Smooth muscle cell (in vitro differentiated cells): ENCODE results near the gene ACTMAP. TPM values are rescaled to one million over a fixed set of nuclear protein-coding genes. Genes with fewer than 3 reads are reported as not detected.
A peak's percentile ranks its signal among the peaks of the same experiment; 100 is the strongest.

Source experiments
- DNase-seq: peaks from one replicate; lab custom pipeline; 2025; ENCODE audit not compliant: unreplicated experiment; lab: John Stamatoyannopoulos, UW
- H2AFZ ChIP-seq: fragments of 200-600 bp; sonication (generic); 2 replicates; pipeline ENCODE4 v1.6.0; 2016; ENCODE audit warnings: antibody characterized with exemption, low read depth, mild to moderate bottlenecking
- H3F3A ChIP-seq: fragments of 200-600 bp; sonication (generic); 2 replicates; pipeline ENCODE4 v1.6.0; 2017; ENCODE audit warnings: antibody characterized with exemption, low read depth
- H3K27ac ChIP-seq: fragments of 200-600 bp; sonication (generic); 2 replicates; pipeline ENCODE4 v1.5.1; 2016; ENCODE audit warnings: low read depth, mild to moderate bottlenecking
- H3K27me3 ChIP-seq: fragments of 200-600 bp; sonication (generic); 2 replicates; pipeline ENCODE4 v1.6.1; 2016; ENCODE audit warnings: low read depth, mild to moderate bottlenecking
- H3K36me3 ChIP-seq: fragments of 200-600 bp; sonication (generic); 2 replicates; pipeline ENCODE4 v1.5.1; 2016; ENCODE audit warnings: low read depth
- H3K4me1 ChIP-seq: fragments of 200-600 bp; sonication (generic); 2 replicates; pipeline ENCODE4 v1.5.1; 2016; ENCODE audit warnings: low read depth
- H3K4me2 ChIP-seq: fragments of 200-600 bp; sonication (generic); 2 replicates; pipeline ENCODE4 v1.6.0; 2016; ENCODE audit warnings: mild to moderate bottlenecking
- H3K4me3 ChIP-seq: fragments of 200-600 bp; sonication (generic); 2 replicates; pipeline ENCODE4 v1.5.1; 2016; ENCODE audit warnings: mild to moderate bottlenecking
- H3K79me2 ChIP-seq: fragments of 200-600 bp; sonication (generic); 2 replicates; pipeline ENCODE4 v1.6.0; 2016; ENCODE audit warnings: low read depth, mild to moderate bottlenecking
- H3K9ac ChIP-seq: fragments of 200-600 bp; sonication (generic); 2 replicates; pipeline ENCODE4 v1.6.0; 2016; ENCODE audit warnings: low read depth
- H3K9me3 ChIP-seq: fragments of 200-600 bp; sonication (generic); replicated peaks from 2 replicates; pipeline ENCODE4 v1.5.1; 2016; ENCODE audit warnings: low read depth
- H4K20me1 ChIP-seq: fragments of 200-600 bp; sonication (generic); 2 replicates; pipeline ENCODE4 v1.6.0; 2016; ENCODE audit warnings: low read depth
- WGBS: methylation state at CpG from one replicate; pipeline ENCODE4 v1.1.7; 2016; ENCODE audit warnings: low lambda C conversion rate; 5-methylcytosine and 5-hydroxymethylcytosine counted together
- polyA plus RNA-seq: library from polyadenylated mRNA; unstranded; fragments of >200 nt; fragmentation: Nextera tagmentation; extraction: Ambion mirVana; gene quantifications from 2 replicates; pipeline ENCODE4 v1.2.1, GENCODE V29; 2016
- total RNA-seq: library from RNA; depleted of rRNA; stranded (reverse); fragments of >200 nt; gene quantifications from 2 replicates; pipeline ENCODE4 v1.2.3, GENCODE V29; 2014
- TF ChIP-seq, protein P1 (sequence below): fragments of 200-600 bp; sonication (generic); IDR thresholded peaks from 2 replicates; pipeline ENCODE4 v1.5.1; 2017; ENCODE audit warnings: borderline replicate concordance, mild to moderate bottlenecking, antibody characterized with exemption; ENCODE audit not compliant: insufficient read depth, poor library complexity, severe bottlenecking

Gene ACTMAP
- total and polyA plus RNA-seq, 2 experiments from 2014 or later, result 2.9 to 8.6 TPM

DNA sequence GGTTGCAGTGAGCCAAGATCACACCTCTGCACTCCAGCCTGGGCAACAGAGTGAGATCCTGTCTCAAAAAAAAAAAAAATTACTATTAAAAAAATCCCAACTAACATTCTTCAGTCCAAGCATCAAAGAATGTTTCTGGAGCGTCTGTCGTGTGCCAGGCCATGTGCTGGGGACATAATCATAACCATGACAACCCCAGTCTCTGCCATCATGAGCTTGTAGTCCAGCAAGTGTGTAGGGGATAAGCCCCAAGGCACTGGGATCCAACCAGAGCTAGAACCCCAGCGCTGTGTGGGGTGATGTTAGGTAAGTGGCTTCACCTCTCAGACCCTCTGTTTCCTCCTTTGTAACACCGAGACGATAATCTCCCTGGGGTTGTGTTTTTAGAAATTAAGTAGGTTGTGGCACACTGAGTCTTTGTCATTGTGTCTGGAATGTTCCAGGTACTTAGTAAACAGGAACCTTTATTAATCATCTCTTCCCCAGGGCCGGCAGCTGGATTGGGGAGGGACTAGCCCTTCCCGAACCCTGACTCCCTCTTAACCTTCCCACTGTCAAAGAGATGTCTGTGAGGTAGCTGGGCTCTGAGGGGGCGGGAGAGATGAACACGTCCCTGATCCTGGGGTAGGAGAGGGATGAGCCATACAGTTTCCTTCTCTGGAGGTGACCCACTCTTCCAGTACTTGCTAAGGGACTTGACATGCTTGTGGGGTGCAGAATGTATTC, 28.2 kb downstream of the ACTMAP start:
- Histone ChIP-seq H3K79me2 (peaks cover 94% of the 10 kb centered on the region), H3K27ac (peak overlapping the region; percentile 76), H3K27me3 (no peaks in the 10 kb centered on the region), H3K4me2 (peak overlapping the region; percentile 65), H3K9me3 (no peaks in the 10 kb centered on the region), H3F3A (peaks cover 12% of the 10 kb centered on the region), H3K36me3 (peaks cover 7% of the 10 kb centered on the region), H2AFZ (no peak overlapping the region), H3K4me3 (peak overlapping the region; percentile 14), H3K9ac (no peak overlapping the region), H4K20me1 (peaks cover 75% of the 10 kb centered on the region), H3K4me1 (peaks cover 10% of the 10 kb centered on the region)
- no peak for DNase-seq
- WGBS, result 62% methylated on average over 9 of the region's 9 CpGs
- TF ChIP-seq, protein P1, sequence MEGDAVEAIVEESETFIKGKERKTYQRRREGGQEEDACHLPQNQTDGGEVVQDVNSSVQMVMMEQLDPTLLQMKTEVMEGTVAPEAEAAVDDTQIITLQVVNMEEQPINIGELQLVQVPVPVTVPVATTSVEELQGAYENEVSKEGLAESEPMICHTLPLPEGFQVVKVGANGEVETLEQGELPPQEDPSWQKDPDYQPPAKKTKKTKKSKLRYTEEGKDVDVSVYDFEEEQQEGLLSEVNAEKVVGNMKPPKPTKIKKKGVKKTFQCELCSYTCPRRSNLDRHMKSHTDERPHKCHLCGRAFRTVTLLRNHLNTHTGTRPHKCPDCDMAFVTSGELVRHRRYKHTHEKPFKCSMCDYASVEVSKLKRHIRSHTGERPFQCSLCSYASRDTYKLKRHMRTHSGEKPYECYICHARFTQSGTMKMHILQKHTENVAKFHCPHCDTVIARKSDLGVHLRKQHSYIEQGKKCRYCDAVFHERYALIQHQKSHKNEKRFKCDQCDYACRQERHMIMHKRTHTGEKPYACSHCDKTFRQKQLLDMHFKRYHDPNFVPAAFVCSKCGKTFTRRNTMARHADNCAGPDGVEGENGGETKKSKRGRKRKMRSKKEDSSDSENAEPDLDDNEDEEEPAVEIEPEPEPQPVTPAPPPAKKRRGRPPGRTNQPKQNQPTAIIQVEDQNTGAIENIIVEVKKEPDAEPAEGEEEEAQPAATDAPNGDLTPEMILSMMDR, result no peak

DNA sequence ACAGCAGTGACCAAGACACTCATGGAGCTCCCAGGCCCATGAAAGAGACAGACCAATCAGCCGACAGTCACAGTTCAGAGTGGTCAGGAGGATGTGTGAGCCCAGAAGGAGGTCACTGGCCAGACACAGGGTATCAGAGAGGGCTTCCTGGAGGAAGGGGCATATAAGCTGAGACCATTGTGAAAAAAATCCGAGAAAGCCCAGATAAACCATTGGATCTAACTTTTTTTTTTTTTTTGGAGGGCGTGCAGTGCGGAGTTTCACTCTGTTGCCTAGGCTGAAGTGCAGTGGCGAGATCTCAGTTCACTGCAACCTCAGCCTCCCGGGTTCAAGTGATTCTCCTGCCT, 29.2 kb downstream of the ACTMAP start:
- Histone ChIP-seq H4K20me1 (peaks cover 67% of the 10 kb centered on the region), H3F3A (peaks cover 16% of the 10 kb centered on the region), H3K4me3 (peak overlapping the region; percentile 78), H2AFZ (no peak overlapping the region), H3K79me2 (peaks cover 87% of the 10 kb centered on the region), H3K27me3 (no peaks in the 10 kb centered on the region), H3K4me1 (peaks cover 10% of the 10 kb centered on the region), H3K36me3 (peaks cover under 1% of the 10 kb centered on the region), H3K4me2 (peak overlapping the region; percentile 91), H3K9me3 (no peaks in the 10 kb centered on the region), H3K9ac (no peak overlapping the region), H3K27ac (no peak overlapping the region)
- WGBS, result 91% methylated on average over 5 of the region's 6 CpGs
- no peak for DNase-seq
- TF ChIP-seq, protein P1, result no peak

DNA sequence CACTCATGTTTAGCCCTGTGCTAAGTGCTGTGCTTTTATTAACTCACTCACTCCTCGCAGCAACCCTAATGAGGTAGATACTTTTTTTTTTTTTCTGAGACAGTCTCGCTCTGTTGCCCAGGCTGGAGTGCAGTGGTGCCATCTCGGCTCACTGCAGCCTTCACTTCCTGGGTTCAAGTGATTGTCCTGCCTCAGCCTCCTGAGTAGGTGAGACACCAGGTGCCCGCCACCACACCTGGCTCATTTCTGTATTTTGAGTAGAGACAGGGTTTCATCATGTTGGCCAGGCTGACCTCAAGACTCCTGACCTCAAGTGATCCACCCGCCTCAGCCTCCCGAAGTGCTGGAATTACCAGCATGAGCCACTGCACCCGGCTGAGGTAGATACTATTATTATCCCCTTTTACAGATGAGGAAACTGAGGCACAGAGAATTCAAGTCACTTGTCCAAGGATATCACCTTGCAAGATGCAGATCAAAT, 30.8 kb downstream of the ACTMAP start:
- peak overlapping the region; percentile 98 for H3K27ac ChIP-seq
- 53% methylated on average over 7 of the region's 7 CpGs for WGBS
- no peaks in the 10 kb centered on the region for H3K9me3 ChIP-seq
- peaks cover 10% of the 10 kb centered on the region for H3K4me1 ChIP-seq
- H3K9ac ChIP-seq, result peak overlapping the region; percentile 92
- peaks cover 53% of the 10 kb centered on the region for H4K20me1 ChIP-seq
- peak overlapping the region; percentile 91 for H3K4me2 ChIP-seq
- TF ChIP-seq, protein P1, result no peak
- peaks cover 16% of the 10 kb centered on the region for H3F3A ChIP-seq
- H2AFZ ChIP-seq, result no peak overlapping the region
- no peaks in the 10 kb centered on the region for H3K27me3 ChIP-seq
- peaks cover 71% of the 10 kb centered on the region for H3K79me2 ChIP-seq
- DNase-seq, result no peak
- no peaks in the 10 kb centered on the region for H3K36me3 ChIP-seq
- peak overlapping the region; percentile 78 for H3K4me3 ChIP-seq
